RWPE1 (cell line): Measurements from ENCODE around the gene PTPN22.

Source experiments
- CTCF ChIA-PET: fragments of 350-600 bp; sonication (Branson Sonifier 250); formaldehyde crosslinking; extraction: SDS; loops from one replicate; lab custom pipeline; 2021; lab: Yijun Ruan, JAX
- POLR2A ChIA-PET: fragments of 400-600 bp; formaldehyde crosslinking; extraction: SDS; loops from one replicate; lab custom pipeline; 2020; ENCODE audit warnings: antibody characterized with exemption; ENCODE audit not compliant: low non-redundant PET; lab: Yijun Ruan, JAX
- DNase-seq: peaks from one replicate; pipeline ENCODE4 v3.0.0; 2012; ENCODE audit warnings: low spot score
- H3K27ac ChIP-seq: fragments of 450-650 bp; 2 replicates; pipeline ENCODE4 v1.5.1; 2017
- CTCF ChIP-seq: fragments of 450-650 bp; conservative IDR thresholded peaks from 2 replicates; pipeline ENCODE4 v1.5.1; 2017; ENCODE audit warnings: low read depth, mild to moderate bottlenecking

PTPN22 gene

GRCh38 chr1:113769601-113769970 lies 101.9 kb downstream of the PTPN22 start:
- no peak for DNase-seq

GRCh38 chr1:113768916-113769600 lies 102.5 kb downstream of the PTPN22 start:
- ChIA-PET CTCF (interaction anchor here (0.5 kb wide), 1 partner anchor 1368 kb away, joined by 3 read pairs; no protein-coding TSS in a partner anchor), POLR2A (no interaction called here)
- TF ChIP-seq CTCF, result no peak
- no peak overlapping the region for H3K27ac ChIP-seq
- DNase-seq, result no peak

More at GRCh38 chr1:113769601-113769970, 101.9 kb downstream of the PTPN22 start:
- POLR2A ChIA-PET, result no interaction called here
- CTCF ChIA-PET, result no interaction called here
- H3K27ac ChIP-seq, result no peak overlapping the region
- no peak for TF ChIP-seq CTCF

GRCh38 chr1:113765306-113766230 lies 105.9 kb downstream of the PTPN22 start:
- ChIA-PET CTCF (no interaction called here), POLR2A (no interaction called here)

More at GRCh38 chr1:113765306-113766230, 105.9 kb downstream of the PTPN22 start:
- no peak for TF ChIP-seq CTCF
- DNase-seq, result no peak
- no peak overlapping the region for H3K27ac ChIP-seq
